H1 (cell line): ENCODE data around the gene LINC01488. TPM values are rescaled to one million over a fixed set of nuclear protein-coding genes. Genes with fewer than 3 reads are reported as not detected.

Source experiments
- CTCF ChIA-PET: fragments of 300-600 bp; sonication (Branson Sonifier 250); formaldehyde crosslinking; loops from one replicate; lab custom pipeline; 2021; ENCODE audit not compliant: partially characterized antibody; lab: Charles Lee
- POLR2A ChIA-PET: fragments of 300-600 bp; sonication (Branson Sonifier 250); formaldehyde crosslinking; loops from one replicate; lab custom pipeline; 2021; ENCODE audit warnings: inconsistent platforms; ENCODE audit not compliant: partially characterized antibody; lab: Charles Lee
- DNase-seq, 2 experiments: peaks; one replicate each; pipeline versions ENCODE4 v3.0.0 to v3.0.0-alpha.2; 2010 to 2022; ENCODE audit warnings: low spot score in 2 of 2, low read depth in 1 of 2, mixed read lengths in 1 of 2
- FAIRE-seq: peaks from 2 replicates; lab custom pipeline; 2011; peaks lifted over from hg19 to GRCh38; lab: Jason Lieb, UNC
- H2AFZ ChIP-seq: 2 replicates; pipeline ENCODE4 v1.8.1; 2012; ENCODE audit warnings: low read length, inconsistent platforms
- H2AK5ac ChIP-seq: 2 replicates; pipeline ENCODE4 v1.6.1; 2013; ENCODE audit warnings: low read depth, low read length
- H2BK120ac ChIP-seq: replicated peaks from 2 replicates; pipeline ENCODE3; 2013; ENCODE audit warnings: low read depth, low read length, inconsistent platforms
- H2BK12ac ChIP-seq: 2 replicates; pipeline ENCODE4 v1.6.1; 2013; ENCODE audit warnings: low read depth, low read length
- H2BK15ac ChIP-seq: 2 replicates; pipeline ENCODE4 v1.6.1; 2013; ENCODE audit warnings: low read length
- H2BK20ac ChIP-seq: 2 replicates; pipeline ENCODE4 v1.6.1; 2013; ENCODE audit warnings: low read length
- H2BK5ac ChIP-seq: 2 replicates; pipeline ENCODE4 v1.6.1; 2013; ENCODE audit warnings: low read depth, low read length
- H3K14ac ChIP-seq: 2 replicates; pipeline ENCODE4 v1.6.1; 2013; ENCODE audit warnings: inconsistent platforms; ENCODE audit not compliant: insufficient read length
- H3K18ac ChIP-seq: 2 replicates; pipeline ENCODE4 v1.6.1; 2013; ENCODE audit warnings: low read length; ENCODE audit errors: extremely low read depth
- H3K23ac ChIP-seq: 2 replicates; pipeline ENCODE4 v1.6.1; 2013; ENCODE audit warnings: inconsistent platforms; ENCODE audit not compliant: insufficient read length
- H3K23me2 ChIP-seq: 2 replicates; pipeline ENCODE4 v1.6.1; 2013; ENCODE audit warnings: low read depth, low read length
- H3K27ac ChIP-seq: 2 replicates; pipeline ENCODE4 v1.6.1; 2011; ENCODE audit warnings: low read depth, low read length, inconsistent platforms
- H3K27me3 ChIP-seq, 4 experiments: replicated peaks in 1 of 4; 1 replicate in 1 of 4; 2 replicates in 3 of 4; pipeline versions ENCODE4 v1.6.1 to v1.8.1; 2011 to 2013; ENCODE audit warnings: low read length in 3 of 4, mild to moderate bottlenecking in 3 of 4, inconsistent platforms in 2 of 4, mixed read lengths in 2 of 4, moderate library complexity in 1 of 4; ENCODE audit not compliant: control insufficient read depth in 3 of 4, insufficient read depth in 3 of 4; ENCODE audit errors: extremely low read depth in 1 of 4
- H3K36me3 ChIP-seq, 4 experiments: 2 replicates each; pipeline versions ENCODE4 v1.6.1 to v1.8.1; 2011 to 2013; ENCODE audit warnings: mild to moderate bottlenecking in 4 of 4, low read length in 3 of 4, moderate library complexity in 2 of 4, control low read depth in 1 of 4, inconsistent platforms in 1 of 4; ENCODE audit not compliant: insufficient read depth in 4 of 4, control insufficient read depth in 2 of 4
- H3K4ac ChIP-seq: replicated peaks from 2 replicates; pipeline ENCODE3; 2013; ENCODE audit warnings: low read length, low read depth, mixed read lengths, inconsistent platforms; ENCODE audit not compliant: insufficient read length
- H3K4me1 ChIP-seq, 4 experiments: replicated peaks in 1 of 4; 1 replicate in 1 of 4; 2 replicates in 3 of 4; pipeline versions ENCODE4 v1.6.1 to v1.8.1; 2011 to 2013; ENCODE audit warnings: low read length in 3 of 4, inconsistent platforms in 2 of 4, mixed read lengths in 1 of 4; ENCODE audit not compliant: insufficient read depth in 4 of 4, control insufficient read depth in 3 of 4
- H3K4me2 ChIP-seq, 2 experiments: 2 replicates each; pipeline versions ENCODE4 v1.6.1 to v1.8.1; 2011 to 2013; ENCODE audit warnings: low read depth in 2 of 2, low read length in 2 of 2, control low read depth in 1 of 2, inconsistent platforms in 1 of 2, mild to moderate bottlenecking in 1 of 2; ENCODE audit not compliant: insufficient read depth in 1 of 2
- H3K4me3 ChIP-seq, 4 experiments: fragments of 200-600, 300-600 bp in 1 of 4; sonication (generic), shearing (Covaris generic), sonication (Bioruptor Twin) in 1 of 4; 2 replicates each; pipeline versions ENCODE4 v1.5.1 to v1.8.1; 2011 to 2016; ENCODE audit warnings: low read length in 4 of 4, low read depth in 3 of 4, control low read depth in 2 of 4, inconsistent platforms in 2 of 4, mild to moderate bottlenecking in 2 of 4, mixed read lengths in 1 of 4, moderate library complexity in 1 of 4; ENCODE audit not compliant: insufficient read depth in 2 of 4; ENCODE audit errors: extremely low read depth in 1 of 4
- H3K56ac ChIP-seq: replicated peaks from 2 replicates; pipeline ENCODE3; 2013; ENCODE audit warnings: low read depth, mild to moderate bottlenecking, mixed read lengths, low read length, inconsistent platforms; ENCODE audit not compliant: insufficient read length
- H3K79me1 ChIP-seq: 2 replicates; pipeline ENCODE4 v1.6.1; 2013; ENCODE audit warnings: low read depth, low read length, control low read depth
- H3K79me2 ChIP-seq, 2 experiments: 2 replicates each; pipeline versions ENCODE4 v1.6.1 to v1.8.1; 2012 to 2013; ENCODE audit warnings: low read length in 2 of 2, mild to moderate bottlenecking in 2 of 2, inconsistent platforms in 1 of 2; ENCODE audit not compliant: insufficient read depth in 2 of 2, control insufficient read depth in 1 of 2
- H3K9ac ChIP-seq, 4 experiments: replicated peaks in 1 of 4; 1 replicate in 1 of 4; 2 replicates in 3 of 4; pipeline versions ENCODE4 v1.6.1 to v1.8.1; 2011 to 2013; ENCODE audit warnings: low read depth in 3 of 4, low read length in 3 of 4, control low read depth in 2 of 4, mild to moderate bottlenecking in 2 of 4, moderate library complexity in 2 of 4, inconsistent platforms in 1 of 4; ENCODE audit errors: extremely low read depth in 1 of 4
- H3K9me3 ChIP-seq, 2 experiments: 2 replicates each; pipeline versions ENCODE4 v1.6.1 to v1.8.1; 2012 to 2013; ENCODE audit warnings: mild to moderate bottlenecking in 2 of 2, moderate library complexity in 2 of 2, control low read depth in 1 of 2, inconsistent platforms in 1 of 2, low read depth in 1 of 2, low read length in 1 of 2, mixed read lengths in 1 of 2; ENCODE audit not compliant: insufficient read depth in 2 of 2
- H4K20me1 ChIP-seq, 2 experiments: replicated peaks in 1 of 2; 2 replicates each; pipeline versions ENCODE3 to v1.8.1; 2011 to 2013; ENCODE audit warnings: inconsistent platforms in 2 of 2, low read length in 2 of 2, mild to moderate bottlenecking in 1 of 2; ENCODE audit not compliant: insufficient read depth in 2 of 2, control insufficient read depth in 1 of 2
- H4K5ac ChIP-seq: 2 replicates; pipeline ENCODE4 v1.6.1; 2013; ENCODE audit warnings: low read length, low read depth, mixed read lengths, inconsistent platforms; ENCODE audit not compliant: insufficient read length
- H4K8ac ChIP-seq: 2 replicates; pipeline ENCODE4 v1.8.0; 2013; ENCODE audit warnings: mild to moderate bottlenecking, moderate library complexity, low read length, inconsistent platforms; ENCODE audit not compliant: insufficient read depth; ENCODE audit errors: extremely low read depth
- H4K91ac ChIP-seq: replicated peaks from 2 replicates; pipeline ENCODE3; 2013; ENCODE audit warnings: low read length, mixed read lengths, inconsistent platforms; ENCODE audit not compliant: insufficient read length
- EP300 ChIP-seq, 2 experiments: IDR thresholded peaks; 1 replicate in 1 of 2; 2 replicates in 1 of 2; pipeline ENCODE4 v1.6.1; 2011 to 2012; ENCODE audit warnings: low read depth in 2 of 2, low read length in 2 of 2, mild to moderate bottlenecking in 2 of 2, borderline replicate concordance in 1 of 2, inconsistent platforms in 1 of 2, moderate library complexity in 1 of 2
- EZH2 ChIP-seq: fragments of 200-600 bp; sonication (generic); IDR thresholded peaks from 2 replicates; pipeline ENCODE4 v1.7.1; 2012; ENCODE audit warnings: low read depth, mild to moderate bottlenecking, moderate library complexity, low read length, inconsistent platforms; ENCODE audit not compliant: severe bottlenecking
- PHF8 ChIP-seq: fragments of 200-600 bp; sonication (generic); conservative IDR thresholded peaks from 2 replicates; pipeline ENCODE4 v1.7.1; 2012; ENCODE audit warnings: low read depth, mild to moderate bottlenecking, inconsistent platforms, low read length, moderate library complexity
- RBBP5 ChIP-seq: IDR thresholded peaks from 2 replicates; pipeline ENCODE4 v1.7.1; 2012; ENCODE audit warnings: low read depth, mild to moderate bottlenecking, inconsistent platforms, low read length, moderate library complexity, borderline replicate concordance
- RXRA ChIP-seq: IDR thresholded peaks from 2 replicates; pipeline ENCODE4 v1.6.1; 2011; ENCODE audit warnings: low read depth, mild to moderate bottlenecking, low read length, moderate library complexity; ENCODE audit not compliant: insufficient read depth
- SRF ChIP-seq: IDR thresholded peaks from 2 replicates; pipeline ENCODE4 v1.6.1; 2011; ENCODE audit warnings: mild to moderate bottlenecking, low read depth, low read length, moderate library complexity
- TEAD4 ChIP-seq: IDR thresholded peaks from 2 replicates; pipeline ENCODE4 v1.6.1; 2012; ENCODE audit warnings: low read depth, low read length, inconsistent platforms, mixed read lengths
- WGBS, 2 experiments: shearing (Covaris generic) in 1 of 2; methylation state at CpG; one replicate each; pipeline versions ENCODE4 v1.1.6 to v1.1.7; 2013 to 2015; ENCODE audit warnings: low lambda C conversion rate in 2 of 2, mixed read lengths in 2 of 2, inconsistent platforms in 1 of 2, low coverage in 1 of 2, missing lambda C conversion rate in 1 of 2; ENCODE audit not compliant: insufficient replicate concordance in 2 of 2, insufficient coverage in 1 of 2, insufficient read length in 1 of 2; ENCODE audit errors: extremely low coverage in 1 of 2, missing lambda C conversion rate in 1 of 2; 5-methylcytosine and 5-hydroxymethylcytosine counted together
- polyA plus RNA-seq, 7 experiments: library from polyadenylated mRNA; depleted of rRNA in 3 of 7; stranded (reverse) in 5 of 7; unstranded in 2 of 7; fragments of >200 nt in 5 of 7; fragments of 200-250 nt in 2 of 7; gene quantifications; 1 replicate in 5 of 7; 2 replicates in 1 of 7; 4 replicates in 1 of 7; pipeline versions ENCODE4 v1.2.1 to v1.2.3, GENCODE V29; 2011 to 2013; ENCODE audit warnings: missing spikeins in 2 of 7, mixed read lengths in 2 of 7
- total RNA-seq: library from RNA; stranded (reverse); fragmentation: NEBNext Ultra II Directional; extraction: Animal tissue kit (Norgen Biotek cat#: 25700); gene quantifications from 2 replicates; pipeline ENCODE4 v1.2.1, GENCODE V29; 2021
- TF ChIP-seq, protein P1 (sequence below): IDR thresholded peaks from 2 replicates; pipeline ENCODE4 v1.6.1; 2012; ENCODE audit warnings: inconsistent platforms
- TF ChIP-seq, protein P2 (sequence below), 3 experiments: IDR thresholded peaks; 1 replicate in 2 of 3; 2 replicates in 1 of 3; pipeline versions ENCODE4 v1.5.1 to v1.6.1; 2011; ENCODE audit warnings: low read length in 3 of 3, mild to moderate bottlenecking in 3 of 3, inconsistent platforms in 2 of 3, low read depth in 1 of 3, moderate library complexity in 1 of 3; ENCODE audit not compliant: insufficient read depth in 1 of 3; ENCODE audit errors: control extremely low read depth in 1 of 3

LINC01488 gene
- total and polyA plus RNA-seq, 2 of the 8 experiments (the other 6 are each of a cell fraction or from before 2014, with no cell fraction given), result not detected

DNA sequence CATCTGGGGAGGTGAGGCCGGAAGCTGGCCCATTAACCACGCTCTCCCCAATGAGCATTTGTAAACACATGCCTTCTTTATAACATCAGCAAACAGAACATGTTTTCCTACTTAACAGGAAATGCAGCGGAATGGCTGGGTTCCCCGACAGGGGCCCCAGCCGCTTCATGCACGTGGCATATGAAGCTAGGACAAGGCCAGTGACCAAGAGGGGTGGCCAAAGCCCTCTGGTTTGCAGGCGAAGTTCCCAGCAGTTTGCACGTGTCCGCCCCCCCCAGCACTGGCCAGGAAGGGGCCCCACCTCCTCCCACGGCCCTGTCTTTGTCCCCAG is 38.7 kb upstream of the LINC01488 start:
- Histone ChIP-seq H3K36me3 (no peaks in the 10 kb centered on the region), H3K56ac (no peak overlapping the region), H3K9ac (no peak overlapping the region), H3K23me2 (no peaks in the 10 kb centered on the region), H4K5ac (no peak overlapping the region), H3K23ac (no peak overlapping the region), H2AK5ac (peak overlapping the region; percentile 8; the same call in 1 of the 2 replicates), H3K27ac (0 out of 2 replicates have a peak overlapping the region, but pooled peaks have one; percentile 3), H3K9me3 (no peaks in the 10 kb centered on the region), H3K18ac (peak overlapping the region; percentile 87; the same call in 1 of the 2 replicates), H2BK5ac (0 out of 2 replicates have a peak overlapping the region, but pooled peaks have one; percentile 56), H2BK12ac (peak overlapping the region; percentile 0; the same call in 1 of the 2 replicates), H4K8ac (peak overlapping the region; percentile 54), H3K14ac (no peak overlapping the region), H2BK15ac (peak overlapping the region; percentile 40; the same call in 1 of the 2 replicates), H3K4me3 (peak overlapping the region in 1 of 4 experiments; percentile 25; a peak in 1 of 8 replicates), H3K79me1 (no peaks in the 10 kb centered on the region; the same call in 1 of the 2 replicates), H4K20me1 (no peaks in the 10 kb centered on the region), H3K4me1 (peaks cover 13 to 43% (median 39%) of the 10 kb centered on the region in 4 experiments), H4K91ac (peak overlapping the region; percentile 81), H2BK120ac (peak overlapping the region; percentile 19), H2BK20ac (no peak overlapping the region), H3K4ac (peak overlapping the region; percentile 66), H3K27me3 (peaks cover 0 to 3% (median 0%) of the 10 kb centered on the region in 4 experiments; a peak in 3 of 7 replicates), H3K4me2 (peak overlapping the region; percentile 34 to 42; a peak in 2 of 4 replicates), H2AFZ (no peak overlapping the region), H3K79me2 (no peaks in the 10 kb centered on the region)
- ChIA-PET CTCF (interaction anchor here (0.6 to 4.3 kb wide), 8 partner anchors 10 to 342 kb away, joined by 3 to 18 read pairs (median 4); no protein-coding TSS in a partner anchor), POLR2A (interaction anchor here (0.6 to 2.7 kb wide), 7 partner anchors 12 to 530 kb away, joined by 3 to 13 read pairs (median 3); no protein-coding TSS in a partner anchor)
- DNase-seq (no peak), FAIRE-seq (no peak)
- WGBS, 2 experiments, result 44% methylated on average over 9 of the region's 10 CpGs; no CpG with 5 or more reads in 1 of the 2 experiments
- TF ChIP-seq EP300 (IDR thresholded peaks at IDR 0.05; ENCODE audit: borderline replicate concordance in 1 of 2, low read depth in 2 of 2, low read length in 2 of 2), result no peak
- TF ChIP-seq EZH2, result peak; percentile 41
- TF ChIP-seq PHF8, result no peak
- TF ChIP-seq RXRA, result no peak
- TF ChIP-seq, protein P1, sequence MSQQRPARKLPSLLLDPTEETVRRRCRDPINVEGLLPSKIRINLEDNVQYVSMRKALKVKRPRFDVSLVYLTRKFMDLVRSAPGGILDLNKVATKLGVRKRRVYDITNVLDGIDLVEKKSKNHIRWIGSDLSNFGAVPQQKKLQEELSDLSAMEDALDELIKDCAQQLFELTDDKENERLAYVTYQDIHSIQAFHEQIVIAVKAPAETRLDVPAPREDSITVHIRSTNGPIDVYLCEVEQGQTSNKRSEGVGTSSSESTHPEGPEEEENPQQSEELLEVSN, result peak; percentile 46; the same call in 1 of the 2 replicates
- no peak for TF ChIP-seq SRF
- TF ChIP-seq, protein P2, sequence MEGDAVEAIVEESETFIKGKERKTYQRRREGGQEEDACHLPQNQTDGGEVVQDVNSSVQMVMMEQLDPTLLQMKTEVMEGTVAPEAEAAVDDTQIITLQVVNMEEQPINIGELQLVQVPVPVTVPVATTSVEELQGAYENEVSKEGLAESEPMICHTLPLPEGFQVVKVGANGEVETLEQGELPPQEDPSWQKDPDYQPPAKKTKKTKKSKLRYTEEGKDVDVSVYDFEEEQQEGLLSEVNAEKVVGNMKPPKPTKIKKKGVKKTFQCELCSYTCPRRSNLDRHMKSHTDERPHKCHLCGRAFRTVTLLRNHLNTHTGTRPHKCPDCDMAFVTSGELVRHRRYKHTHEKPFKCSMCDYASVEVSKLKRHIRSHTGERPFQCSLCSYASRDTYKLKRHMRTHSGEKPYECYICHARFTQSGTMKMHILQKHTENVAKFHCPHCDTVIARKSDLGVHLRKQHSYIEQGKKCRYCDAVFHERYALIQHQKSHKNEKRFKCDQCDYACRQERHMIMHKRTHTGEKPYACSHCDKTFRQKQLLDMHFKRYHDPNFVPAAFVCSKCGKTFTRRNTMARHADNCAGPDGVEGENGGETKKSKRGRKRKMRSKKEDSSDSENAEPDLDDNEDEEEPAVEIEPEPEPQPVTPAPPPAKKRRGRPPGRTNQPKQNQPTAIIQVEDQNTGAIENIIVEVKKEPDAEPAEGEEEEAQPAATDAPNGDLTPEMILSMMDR (IDR thresholded peaks at IDR 0.05; ENCODE audit: control extremely low read depth in 1 of 3, insufficient read depth in 1 of 3, low read depth in 1 of 3, low read length in 3 of 3), result no peak
- no peak for TF ChIP-seq TEAD4
- TF ChIP-seq RBBP5, result no peak
